Ovary (tissue), 9 donors: ENCODE data around the gene OR9Q1. TPM values are rescaled to one million over a fixed set of nuclear protein-coding genes. Genes with fewer than 3 reads are reported as not detected.
A peak's percentile ranks its signal among the peaks of the same experiment; 100 is the strongest.

ENCODE experiments used
- DNase-seq, 5 donors: peaks; one replicate each; pipeline ENCODE4 v3.0.0-alpha.2; 2019 to 2020
- H3K27ac ChIP-seq, 2 donors: fragments of 200-600 bp; one replicate each; pipeline versions ENCODE4 v1.5.1 to v1.8.0; 2019 to 2022
- H3K27me3 ChIP-seq: fragments of 200-600 bp; one replicate; pipeline ENCODE4 v1.8.0; 2022
- H3K36me3 ChIP-seq: fragments of 200-600 bp; sonication (generic); one replicate; pipeline ENCODE4 v1.5.1; 2019
- H3K4me1 ChIP-seq: one replicate; pipeline ENCODE4 v1.8.1; 2013; ENCODE audit warnings: mild to moderate bottlenecking, moderate library complexity; ENCODE audit not compliant: insufficient read depth
- H3K4me3 ChIP-seq: fragments of 200-600 bp; sonication (generic); one replicate; pipeline ENCODE4 v1.5.1; 2017
- H3K9me3 ChIP-seq, 2 donors: fragments of 200-600 bp in 1 of 2; sonication (generic) in 1 of 2; one replicate each; pipeline versions ENCODE4 v1.5.1 to v1.8.1; 2013 to 2019; ENCODE audit warnings: mild to moderate bottlenecking in 1 of 2, moderate library complexity in 1 of 2
- EP300 ChIP-seq: sonication (generic); formaldehyde crosslinking; IDR thresholded peaks from one replicate; pipeline ENCODE4 v1.6.1; 2017; ENCODE audit warnings: antibody characterized with exemption
- POLR2A ChIP-seq: fragments of 450-650 bp; IDR thresholded peaks from one replicate; pipeline ENCODE4 v1.6.1; 2017; ENCODE audit warnings: antibody characterized with exemption, mild to moderate bottlenecking, moderate library complexity
- WGBS, 3 donors: extraction: QIAGEN DNeasy Blood & Tissue Kit in 1 of 3; methylation state at CpG; one replicate each; pipeline versions ENCODE4 v1.1.5 to v1.1.7; 2013 to 2017; 5-methylcytosine and 5-hydroxymethylcytosine counted together
- intact Hi-C, 4 donors: fragments of 100-400 bp; cut with DNase I; formaldehyde crosslinking; loops; one replicate each; pipeline versions ENCODE4 v1.11.0 to v1.15.1; 2022 to 2023
- polyA plus RNA-seq, 2 donors: library from polyadenylated mRNA; stranded (reverse); fragments of 200-250 nt in 1 of 2; fragments of 350-450 nt in 1 of 2; fragmentation: Illumina TruSeq in 1 of 2; extraction: RNeasy Lipid Tissue Mini Kit (QIAGEN cat#74804) in 1 of 2; gene quantifications; one replicate each; pipeline ENCODE4 v1.2.3, GENCODE V29; 2013 to 2014
- total RNA-seq, 7 donors: library from RNA; depleted of rRNA in 2 of 7; stranded (reverse); fragments of >200 nt in 2 of 7; fragmentation: NEBNext Ultra II Directional in 3 of 7; extraction: Animal tissue kit (Norgen Biotek cat#: 25700) in 3 of 7; gene quantifications; one replicate each; pipeline versions ENCODE4 v1.1.0 to v1.2.4, GENCODE V29; 2016 to 2023
- TF ChIP-seq, protein P1 (sequence below), 3 donors: fragments of 450-650 bp in 2 of 3; fragments of 200-600 bp in 1 of 3; IDR thresholded peaks; one replicate each; pipeline versions ENCODE4 v1.5.1 to v1.8.0; 2016 to 2022; ENCODE audit warnings: antibody characterized with exemption in 3 of 3, mild to moderate bottlenecking in 1 of 3
- donor health status: DM: no; HTN: no; CAD: no; lungs with moderate emphysema.
- donor health status: DM: no; HTN: no; CAD: no.
- donor health status: Bipolar disorder and iron deficiency.
- donor health status: DM: yes; HTN: yes; CAD: no.
- donor health status: DM: no; HTN: no; CAD: no.
- donor health status: DM: yes; HTN: yes; CAD: no.

OR9Q1 gene
- total and polyA plus RNA-seq, 9 donors, result not detected

DNA sequence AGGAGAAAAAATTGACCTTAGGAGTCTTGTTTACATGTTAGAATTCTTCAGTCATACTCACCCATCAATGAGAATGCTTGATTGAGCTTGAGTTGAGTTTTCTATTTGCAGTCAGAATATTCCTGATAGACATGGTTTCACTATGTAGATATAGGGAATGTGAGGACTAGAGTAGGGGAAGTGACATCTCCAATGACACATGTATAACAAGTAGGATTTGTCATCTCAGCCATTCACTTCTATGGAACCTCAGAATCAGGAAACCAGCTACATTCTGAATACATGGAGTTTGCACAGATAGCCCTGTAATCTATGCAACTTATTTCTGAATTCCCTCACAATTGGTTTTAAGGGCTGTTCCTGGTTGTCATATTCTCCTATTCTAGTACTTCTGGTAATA, 20.1 kb upstream of the OR9Q1 start:
- no peak for TF ChIP-seq POLR2A
- no peak for TF ChIP-seq EP300
- TF ChIP-seq, protein P1, sequence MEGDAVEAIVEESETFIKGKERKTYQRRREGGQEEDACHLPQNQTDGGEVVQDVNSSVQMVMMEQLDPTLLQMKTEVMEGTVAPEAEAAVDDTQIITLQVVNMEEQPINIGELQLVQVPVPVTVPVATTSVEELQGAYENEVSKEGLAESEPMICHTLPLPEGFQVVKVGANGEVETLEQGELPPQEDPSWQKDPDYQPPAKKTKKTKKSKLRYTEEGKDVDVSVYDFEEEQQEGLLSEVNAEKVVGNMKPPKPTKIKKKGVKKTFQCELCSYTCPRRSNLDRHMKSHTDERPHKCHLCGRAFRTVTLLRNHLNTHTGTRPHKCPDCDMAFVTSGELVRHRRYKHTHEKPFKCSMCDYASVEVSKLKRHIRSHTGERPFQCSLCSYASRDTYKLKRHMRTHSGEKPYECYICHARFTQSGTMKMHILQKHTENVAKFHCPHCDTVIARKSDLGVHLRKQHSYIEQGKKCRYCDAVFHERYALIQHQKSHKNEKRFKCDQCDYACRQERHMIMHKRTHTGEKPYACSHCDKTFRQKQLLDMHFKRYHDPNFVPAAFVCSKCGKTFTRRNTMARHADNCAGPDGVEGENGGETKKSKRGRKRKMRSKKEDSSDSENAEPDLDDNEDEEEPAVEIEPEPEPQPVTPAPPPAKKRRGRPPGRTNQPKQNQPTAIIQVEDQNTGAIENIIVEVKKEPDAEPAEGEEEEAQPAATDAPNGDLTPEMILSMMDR (IDR thresholded peaks at IDR 0.05), result no peak
- DNase-seq, result no peak
- H3K4me3 ChIP-seq, result no peak overlapping the region
- intact Hi-C loops, result no loop called here
- H3K4me1 ChIP-seq, result no peaks in the 10 kb centered on the region
- H3K27me3 ChIP-seq, result no peaks in the 10 kb centered on the region
- peaks cover 0 to 8% of the 10 kb centered on the region in 2 donors for H3K9me3 ChIP-seq
- no peak overlapping the region for H3K27ac ChIP-seq
- no peaks in the 10 kb centered on the region for H3K36me3 ChIP-seq

DNA sequence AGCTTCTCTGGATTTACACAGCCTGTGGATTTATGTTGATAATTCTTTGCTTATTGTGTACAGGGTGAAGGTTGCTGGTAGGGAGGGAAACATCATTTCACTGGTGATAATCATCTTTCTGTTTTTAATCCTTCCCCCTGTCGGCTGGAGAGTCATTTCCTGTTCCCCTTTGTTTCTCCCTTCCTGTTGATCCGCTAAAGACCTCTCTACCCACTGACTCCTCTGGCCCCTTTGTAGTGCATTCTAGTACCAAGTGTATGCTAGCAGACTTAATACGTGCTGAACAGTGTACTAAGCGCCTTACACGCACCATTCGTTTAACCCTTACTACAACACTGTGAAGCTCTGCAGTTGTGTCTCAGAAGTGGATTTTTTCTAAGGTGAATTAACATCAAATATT, 19.0 kb upstream of the OR9Q1 start:
- 57 to 68% (median 63%) methylated on average over 6 of the region's 6 CpGs for WGBS, 3 donors
- intact Hi-C loops, result no loop called here
- Histone ChIP-seq H3K4me3 (no peak overlapping the region), H3K4me1 (no peaks in the 10 kb centered on the region), H3K27me3 (no peaks in the 10 kb centered on the region), H3K27ac (no peak overlapping the region), H3K9me3 (peaks cover 0 to 8% of the 10 kb centered on the region in 2 donors), H3K36me3 (no peaks in the 10 kb centered on the region)
- TF ChIP-seq EP300 (no peak), POLR2A (no peak)
- TF ChIP-seq, protein P1 (IDR thresholded peaks at IDR 0.05), result no peak
- DNase-seq, result no peak

DNA sequence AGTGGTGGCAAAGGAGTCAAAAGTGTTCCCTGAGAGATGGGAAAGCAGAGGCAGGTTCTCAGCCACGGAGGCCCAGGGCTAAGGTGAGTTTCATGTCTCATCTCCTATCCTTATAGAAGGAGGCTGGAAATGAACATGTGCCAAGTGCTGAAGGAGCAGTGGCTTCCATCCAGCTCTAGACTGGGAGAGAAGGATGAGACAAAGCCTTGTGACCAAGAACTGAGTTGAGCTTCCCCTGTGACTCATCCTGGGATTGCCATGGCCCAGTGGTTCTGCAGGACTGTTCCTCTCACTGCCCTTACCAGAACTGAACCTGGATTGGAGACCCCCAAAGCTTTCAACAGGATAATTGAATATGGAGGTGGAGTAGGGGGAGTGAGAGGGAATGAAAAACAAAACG, 16.7 kb upstream of the OR9Q1 start:
- Histone ChIP-seq H3K27ac (no peak overlapping the region), H3K27me3 (no peaks in the 10 kb centered on the region), H3K4me1 (no peaks in the 10 kb centered on the region), H3K4me3 (no peak overlapping the region), H3K36me3 (no peaks in the 10 kb centered on the region), H3K9me3 (no peaks in the 10 kb centered on the region)
- TF ChIP-seq EP300 (no peak), POLR2A (no peak)
- TF ChIP-seq, protein P1 (IDR thresholded peaks at IDR 0.05), result no peak
- WGBS, 3 donors, result 41 to 54% (median 46%) methylated on average over 2 of the region's 2 CpGs
- intact Hi-C loops, result no loop called here
- DNase-seq, result no peak

DNA sequence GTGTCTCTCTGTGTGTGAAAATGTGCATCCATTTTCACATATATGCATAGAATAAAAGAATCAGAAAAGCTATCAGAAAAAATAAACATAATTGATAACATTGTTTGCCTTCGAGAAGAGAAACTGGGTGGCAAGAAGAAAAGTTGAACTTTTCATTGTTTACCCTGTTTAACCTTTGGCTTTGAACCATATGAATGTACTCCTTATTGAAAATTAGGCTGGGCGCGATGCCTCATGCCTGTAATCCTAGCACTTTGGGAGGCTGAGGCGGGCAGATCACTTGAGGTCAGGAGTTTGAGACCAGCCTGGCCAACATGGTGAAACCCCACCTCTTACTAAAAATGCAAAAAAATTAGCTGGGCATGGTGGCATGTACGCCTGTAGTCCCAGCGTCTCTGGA, 11.9 kb upstream of the OR9Q1 start:
- Histone ChIP-seq H3K4me1 (no peaks in the 10 kb centered on the region), H3K9me3 (no peaks in the 10 kb centered on the region), H3K27me3 (no peaks in the 10 kb centered on the region), H3K36me3 (no peaks in the 10 kb centered on the region), H3K27ac (no peak overlapping the region), H3K4me3 (no peak overlapping the region)
- no peak for DNase-seq
- WGBS, 3 donors, result 69 to 71% (median 71%) methylated on average over 6 of the region's 6 CpGs
- intact Hi-C loops, result no loop called here
- TF ChIP-seq EP300, result no peak
- no peak for TF ChIP-seq POLR2A

DNA sequence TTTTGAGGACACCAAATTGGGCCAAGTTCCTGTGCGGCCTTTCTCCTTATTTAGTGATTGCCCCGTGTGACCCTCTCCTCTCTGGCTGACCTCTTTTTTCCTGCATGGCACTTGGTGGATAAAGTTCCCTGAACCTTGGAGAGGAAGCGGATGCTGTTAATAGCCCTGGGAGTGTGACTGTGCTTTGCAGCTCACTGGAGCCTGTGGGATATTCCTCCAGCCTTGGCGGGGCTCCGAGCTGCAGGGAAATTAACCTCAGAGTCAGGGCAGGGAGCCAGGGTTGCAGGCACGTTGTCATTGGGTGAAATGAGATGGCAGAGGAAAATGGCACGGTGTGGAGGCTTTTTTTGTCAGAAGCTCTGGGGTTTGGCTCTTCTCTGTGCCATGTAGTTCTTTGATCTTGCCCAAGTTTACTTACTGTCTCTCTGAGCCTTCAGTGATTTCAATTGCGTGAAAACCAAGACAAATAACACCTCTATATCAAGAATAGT, 965 bp downstream of the OR9Q1 start:
- Histone ChIP-seq H3K4me1 (peaks cover 5% of the 10 kb centered on the region), H3K27ac (no peak overlapping the region), H3K4me3 (no peak overlapping the region), H3K36me3 (no peaks in the 10 kb centered on the region), H3K27me3 (no peaks in the 10 kb centered on the region), H3K9me3 (no peaks in the 10 kb centered on the region)
- TF ChIP-seq, protein P1 (IDR thresholded peaks at IDR 0.05), result no peak
- no peak for TF ChIP-seq POLR2A
- TF ChIP-seq EP300, result no peak
- peak in 4 of 5 donors; percentile 22 to 50 (median 40) for DNase-seq
- WGBS, 3 donors, result 27 to 37% (median 28%) methylated on average over 8 of the region's 8 CpGs
- intact Hi-C loops, result no loop called here
